Activated T-cell treated with anti-CD3 and anti-CD28 coated beads, Interleukin-2, amount 50 U/mL, for 72 hours (primary cell): ENCODE results near the gene FXYD5. TPM values are rescaled to one million over a fixed set of nuclear protein-coding genes. Genes with fewer than 3 reads are reported as not detected.
"Not testable (repeated sequence)": the region's sequence is repeated elsewhere in the genome, so short reads cannot be mapped to it uniquely, and the experiment has no call there.

Experiments
- ATAC-seq, 2 donors: fragments of 150-1000 bp; cut with Tn5 transposase; replicated peaks in 1 of 2; 2 replicates each; pipeline ENCODE4 v1.10.0; 2021; ENCODE audit warnings: moderate library complexity in 2 of 2, mild to moderate bottlenecking in 1 of 2
- DNase-seq, 2 donors: peaks; one replicate each; pipeline ENCODE4 v3.0.0; 2021 to 2022; ENCODE audit warnings: mixed read lengths in 1 of 2
- H3K27ac Mint-ChIP-seq: one replicate; pipeline ENCODE4 v1.8.0; 2022; ENCODE audit warnings: mild to moderate bottlenecking, moderate library complexity, mixed read lengths
- H3K27me3 Mint-ChIP-seq: one replicate; pipeline ENCODE4 v1.8.0; 2022; ENCODE audit warnings: low read depth, mixed read lengths
- H3K36me3 Mint-ChIP-seq, 2 donors: one replicate each; pipeline ENCODE4 v1.8.0; 2022; ENCODE audit warnings: mixed read lengths in 2 of 2, mild to moderate bottlenecking in 1 of 2; ENCODE audit not compliant: insufficient read depth in 2 of 2
- H3K4me1 Mint-ChIP-seq: one replicate; pipeline ENCODE4 v1.8.0; 2022; ENCODE audit warnings: low read depth, mixed read lengths
- H3K4me3 Mint-ChIP-seq, 2 donors: one replicate each; pipeline ENCODE4 v1.8.0; 2022; ENCODE audit warnings: mild to moderate bottlenecking in 2 of 2, mixed read lengths in 2 of 2, moderate library complexity in 2 of 2
- H3K9me3 Mint-ChIP-seq, 2 donors: one replicate each; pipeline ENCODE4 v1.8.0; 2022; ENCODE audit warnings: mixed read lengths in 2 of 2
- total RNA-seq, 2 donors: library from RNA; stranded (reverse); gene quantifications; one replicate each; pipeline ENCODE4 v1.2.3, GENCODE V29; 2022

FXYD5 gene
- total RNA-seq, 2 donors from 2014 or later = 331 to 342 TPM

GRCh38 chr19:35144600-35145436 lies 9.7 kb upstream of the FXYD5 start:
- H3K4me1 Mint-ChIP-seq = peaks cover 27% of the 10 kb centered on the region
- ATAC-seq (no peak), DNase-seq (no peak)
- no peaks in the 10 kb centered on the region for H3K36me3 Mint-ChIP-seq
- H3K9me3 Mint-ChIP-seq = no peaks in the 10 kb centered on the region
- peaks cover 18% of the 10 kb centered on the region for H3K27me3 Mint-ChIP-seq
- no peak overlapping the region for H3K27ac Mint-ChIP-seq
- H3K4me3 Mint-ChIP-seq = no peak overlapping the region

GRCh38 chr19:35146746-35147459 lies 7.6 kb upstream of the FXYD5 start:
- Mint-ChIP-seq H3K4me3 (no peak overlapping the region), H3K9me3 (no peaks in the 10 kb centered on the region), H3K36me3 (no peaks in the 10 kb centered on the region), H3K27ac (no peak overlapping the region), H3K4me1 (peaks cover 15% of the 10 kb centered on the region), H3K27me3 (peaks cover 12% of the 10 kb centered on the region)
- DNase-seq (no peak), ATAC-seq (no peak)

DNA sequence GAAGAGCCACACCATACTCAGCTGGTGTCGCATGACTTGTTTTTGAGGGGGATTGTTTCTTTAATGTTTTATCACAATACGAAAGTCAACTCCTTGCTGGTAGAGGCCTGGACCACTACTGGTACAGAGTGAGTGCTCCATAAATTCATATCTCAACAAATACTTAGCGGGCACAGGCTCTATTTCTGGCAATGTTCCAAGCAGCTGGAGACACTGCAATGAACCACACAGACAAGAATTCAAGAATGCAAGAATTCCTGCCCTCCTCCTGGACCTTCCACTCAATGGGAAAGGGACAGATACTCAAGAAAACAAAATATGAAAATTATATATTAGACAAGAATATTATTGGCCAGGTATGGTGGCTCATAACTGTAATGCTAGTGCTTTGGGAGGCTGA lies 5.1 kb upstream of the FXYD5 start:
- H3K4me1 Mint-ChIP-seq = peaks cover 11% of the 10 kb centered on the region
- H3K36me3 Mint-ChIP-seq = peaks cover 0 to 2% of the 10 kb centered on the region in 2 donors
- no peak for DNase-seq
- H3K27me3 Mint-ChIP-seq = no peaks in the 10 kb centered on the region
- H3K27ac Mint-ChIP-seq = no peak overlapping the region
- H3K4me3 Mint-ChIP-seq = no peak overlapping the region
- H3K9me3 Mint-ChIP-seq = no peaks in the 10 kb centered on the region
- no peak for ATAC-seq

GRCh38 chr19:35150445-35150844 lies 4.1 kb upstream of the FXYD5 start:
- DNase-seq (no peak), ATAC-seq (no peak)
- H3K27ac Mint-ChIP-seq = no peak overlapping the region
- H3K36me3 Mint-ChIP-seq = peaks cover 4 to 6% of the 10 kb centered on the region in 2 donors
- H3K4me1 Mint-ChIP-seq = peaks cover 11% of the 10 kb centered on the region
- no peaks in the 10 kb centered on the region for H3K27me3 Mint-ChIP-seq
- H3K4me3 Mint-ChIP-seq = no peak overlapping the region
- H3K9me3 Mint-ChIP-seq = no peaks in the 10 kb centered on the region

DNA sequence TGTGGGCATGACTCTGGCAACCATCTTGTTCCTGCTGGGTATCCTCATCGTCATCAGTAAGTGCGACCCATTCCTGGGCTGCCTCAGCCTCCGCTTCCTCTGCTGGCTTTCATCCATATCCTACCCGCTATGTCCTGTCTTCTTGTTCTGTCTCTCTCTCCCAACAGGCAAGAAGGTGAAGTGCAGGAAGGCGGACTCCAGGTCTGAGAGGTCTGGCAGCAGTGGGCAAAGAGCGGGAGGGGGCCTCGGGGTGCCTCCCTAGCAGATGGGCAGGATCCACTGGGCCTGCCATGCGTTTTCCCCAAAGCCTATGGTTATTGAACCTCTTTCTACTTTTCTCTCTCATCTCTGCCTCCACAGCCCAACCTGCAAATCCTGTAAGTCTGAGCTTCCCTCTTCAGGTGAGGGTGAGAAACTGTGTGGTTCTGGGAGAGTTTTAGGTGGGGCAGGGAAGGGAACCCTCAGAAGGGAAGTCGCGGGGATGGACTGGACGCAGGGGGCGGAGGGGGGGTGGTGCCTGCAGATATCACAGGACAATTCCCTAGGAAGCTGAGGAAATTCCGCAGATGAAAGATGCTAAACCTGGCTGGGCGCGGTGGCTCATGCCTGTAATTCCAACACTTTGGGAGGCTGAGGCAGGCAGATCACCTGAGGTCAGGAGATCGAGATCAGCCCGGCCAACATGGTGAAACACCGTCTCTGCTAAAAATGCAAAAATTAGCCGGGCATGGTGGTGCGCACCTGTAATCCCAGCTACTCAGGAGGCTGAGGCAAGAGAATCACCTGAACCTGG lies 3.1 kb upstream of the FXYD5 start:
- peaks cover 20% of the 10 kb centered on the region for H3K4me1 Mint-ChIP-seq
- H3K4me3 Mint-ChIP-seq = no peak overlapping the region

GRCh38 chr19:35153129-35153522 lies 1.4 kb upstream of the FXYD5 start:
- H3K27ac Mint-ChIP-seq = peak overlapping the region; percentile 56
- peaks cover 8 to 20% of the 10 kb centered on the region in 2 donors for H3K36me3 Mint-ChIP-seq
- H3K4me1 Mint-ChIP-seq = peaks cover 35% of the 10 kb centered on the region
- not testable (repeated sequence) for ATAC-seq, H3K9me3 Mint-ChIP-seq, H3K27me3 Mint-ChIP-seq, DNase-seq
- H3K4me3 Mint-ChIP-seq = peak overlapping the region; percentile 94 to 100

More for the DNA sequence above, 3.1 kb upstream of the FXYD5 start:
- no peak overlapping the region for H3K27ac Mint-ChIP-seq
- H3K9me3 Mint-ChIP-seq = no peaks in the 10 kb centered on the region
- no peaks in the 10 kb centered on the region for H3K27me3 Mint-ChIP-seq
- DNase-seq (no peak), ATAC-seq (no peak)
- peaks cover 7 to 12% of the 10 kb centered on the region in 2 donors for H3K36me3 Mint-ChIP-seq

GRCh38 chr19:35153701-35154524 lies 622 bp upstream of the FXYD5 start:
- ATAC-seq (peak; percentile 63 to 66), DNase-seq (peak; percentile 82 to 84)
- H3K4me1 Mint-ChIP-seq = peaks cover 43% of the 10 kb centered on the region
- peak overlapping the region; percentile 94 to 100 for H3K4me3 Mint-ChIP-seq
- peak overlapping the region; percentile 94 for H3K27ac Mint-ChIP-seq
- peaks cover 8 to 27% of the 10 kb centered on the region in 2 donors for H3K36me3 Mint-ChIP-seq
- H3K27me3 Mint-ChIP-seq = no peaks in the 10 kb centered on the region
- no peaks in the 10 kb centered on the region for H3K9me3 Mint-ChIP-seq

- Mint-ChIP-seq H3K27me3 (no peaks in the 10 kb centered on the region), H3K4me1 (peaks cover 43% of the 10 kb centered on the region), H3K4me3 (peak overlapping the region; percentile 94 to 100), H3K27ac (peak overlapping the region; percentile 94), H3K36me3 (peaks cover 14 to 40% of the 10 kb centered on the region in 2 donors), H3K9me3 (no peaks in the 10 kb centered on the region)
- peak; percentile 37 to 48 for DNase-seq
- ATAC-seq = peak; percentile 36 to 47
Observed at GRCh38 chr19:35155441-35155840, 906 bp downstream of the FXYD5 start.

DNA sequence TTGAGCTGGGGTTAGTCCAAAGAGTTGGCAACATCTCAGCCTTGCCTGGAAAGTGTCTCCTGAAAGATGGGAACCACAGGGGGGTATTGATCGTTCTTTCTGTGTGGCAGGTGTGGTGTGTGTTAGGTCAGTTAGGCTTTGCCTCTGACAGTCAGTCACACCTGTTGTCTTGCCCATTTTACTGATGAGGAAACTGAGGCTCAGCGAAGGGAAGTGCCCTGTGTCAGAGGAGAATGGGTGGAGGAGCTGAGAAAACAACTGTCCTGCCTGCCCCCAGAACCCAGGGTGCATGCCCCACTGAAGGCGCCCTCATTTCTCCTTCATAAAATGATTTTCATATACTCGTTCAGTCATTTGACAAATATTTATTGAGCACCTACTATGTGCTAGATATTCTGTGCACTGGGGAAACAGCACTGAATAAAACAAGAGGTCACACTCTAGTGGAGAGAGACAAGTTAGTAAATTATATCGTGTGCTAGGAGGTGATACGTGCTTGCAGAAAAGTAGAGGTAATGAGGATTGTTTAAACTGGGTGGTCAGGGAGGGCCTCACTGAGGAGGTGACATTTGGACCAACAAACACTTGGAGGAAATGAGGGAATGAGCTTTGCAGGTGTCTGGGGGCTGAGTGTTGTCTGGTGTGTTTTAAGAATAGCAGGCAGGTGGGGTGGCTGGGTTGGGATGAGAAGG lies 1.6 kb downstream of the FXYD5 start:
- H3K27ac Mint-ChIP-seq = peak overlapping the region; percentile 94
- no peaks in the 10 kb centered on the region for H3K27me3 Mint-ChIP-seq
- ATAC-seq (no peak), DNase-seq (no peak)
- H3K4me3 Mint-ChIP-seq = peak overlapping the region; percentile 94 to 100
- peaks cover 17 to 44% of the 10 kb centered on the region in 2 donors for H3K36me3 Mint-ChIP-seq
- peaks cover 0 to 2% of the 10 kb centered on the region in 2 donors for H3K9me3 Mint-ChIP-seq
- peaks cover 43% of the 10 kb centered on the region for H3K4me1 Mint-ChIP-seq

DNA sequence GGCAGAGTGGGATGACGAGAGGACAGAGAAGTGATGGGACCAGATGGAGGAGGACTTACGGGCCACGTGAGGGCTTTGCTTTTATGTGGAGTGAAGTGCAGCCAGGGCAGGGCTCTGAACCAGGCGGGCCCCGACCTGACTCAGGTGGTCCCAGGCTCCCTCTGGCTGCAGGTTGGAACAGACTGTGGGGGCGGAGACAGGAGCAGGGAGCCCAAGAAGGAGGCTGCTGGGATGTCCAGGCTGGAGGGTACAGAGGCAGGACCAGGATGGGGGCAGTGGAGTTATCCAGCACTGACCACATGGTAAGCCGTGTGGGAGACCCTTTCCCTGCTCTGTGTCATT lies 2.1 kb downstream of the FXYD5 start:
- Mint-ChIP-seq H3K27ac (peak overlapping the region; percentile 94), H3K36me3 (peaks cover 22 to 49% of the 10 kb centered on the region in 2 donors), H3K9me3 (peaks cover 0 to 6% of the 10 kb centered on the region in 2 donors), H3K4me1 (peaks cover 43% of the 10 kb centered on the region), H3K4me3 (peak overlapping the region; percentile 94 to 100), H3K27me3 (no peaks in the 10 kb centered on the region)
- DNase-seq (no peak), ATAC-seq (no peak)

GRCh38 chr19:35157431-35157830 lies 2.9 kb downstream of the FXYD5 start:
- H3K9me3 Mint-ChIP-seq = peaks cover 0 to 9% of the 10 kb centered on the region in 2 donors
- no peak overlapping the region for H3K27ac Mint-ChIP-seq
- H3K36me3 Mint-ChIP-seq = peaks cover 29 to 56% of the 10 kb centered on the region in 2 donors
- ATAC-seq (no peak), DNase-seq (no peak)
- peaks cover 43% of the 10 kb centered on the region for H3K4me1 Mint-ChIP-seq
- peak overlapping the region; percentile 0 to 100 for H3K4me3 Mint-ChIP-seq
- no peaks in the 10 kb centered on the region for H3K27me3 Mint-ChIP-seq

- Mint-ChIP-seq H3K27ac (peak overlapping the region; percentile 75), H3K4me3 (no peak overlapping the region), H3K36me3 (peaks cover 49 to 76% of the 10 kb centered on the region in 2 donors), H3K4me1 (peaks cover 32% of the 10 kb centered on the region), H3K9me3 (peaks cover 3 to 20% of the 10 kb centered on the region in 2 donors), H3K27me3 (no peaks in the 10 kb centered on the region)
- ATAC-seq (no peak), DNase-seq (no peak)
Observed at GRCh38 chr19:35159606-35160005, 5.1 kb downstream of the FXYD5 start.
